GM12878 (cell line): ENCODE data around the gene ANAPC2. TPM values are rescaled to one million over a fixed set of nuclear protein-coding genes. Genes with fewer than 3 reads are reported as not detected.

Experiments
- ATF7 ChIP-seq: fragments of 450-650 bp; IDR thresholded peaks from 2 replicates; pipeline ENCODE4 v1.6.1; 2016; ENCODE audit warnings: low read depth, mild to moderate bottlenecking
- BACH1 ChIP-seq: fragments of 450-650 bp; IDR thresholded peaks from 2 replicates; pipeline ENCODE4 v1.6.1; 2017; ENCODE audit warnings: mild to moderate bottlenecking, borderline replicate concordance
- CHD4 ChIP-seq: fragments of 200-600 bp; sonication (generic); IDR thresholded peaks from 2 replicates; pipeline ENCODE4 v1.6.1; 2016; ENCODE audit warnings: mild to moderate bottlenecking
- EGR1 ChIP-seq, 2 experiments: IDR thresholded peaks; 1 replicate in 1 of 2; 2 replicates in 1 of 2; pipeline ENCODE4 v1.6.1; 2011 to 2012; ENCODE audit warnings: low read depth in 2 of 2, low read length in 2 of 2, borderline replicate concordance in 1 of 2, mild to moderate bottlenecking in 1 of 2, moderate library complexity in 1 of 2
- IRF3 ChIP-seq: fragments of 450-650 bp; IDR thresholded peaks from 2 replicates; pipeline ENCODE4 v1.6.1; 2014; ENCODE audit warnings: mild to moderate bottlenecking
- MTA2 ChIP-seq: fragments of 450-650 bp; IDR thresholded peaks from 2 replicates; pipeline ENCODE4 v1.6.1; 2016; ENCODE audit warnings: low read depth, mild to moderate bottlenecking, moderate library complexity
- MYC ChIP-seq: IDR thresholded peaks from 2 replicates; pipeline ENCODE4 v1.6.1; 2011; ENCODE audit warnings: mild to moderate bottlenecking, low read length, moderate library complexity, inconsistent platforms; ENCODE audit not compliant: insufficient read depth, insufficient replicate concordance, insufficient read length, severe bottlenecking
- NBN ChIP-seq: fragments of 450-650 bp; IDR thresholded peaks from 2 replicates; pipeline ENCODE4 v1.6.1; 2016
- NFXL1 ChIP-seq: fragments of 450-650 bp; IDR thresholded peaks from 2 replicates; pipeline ENCODE4 v1.6.1; 2017; ENCODE audit warnings: antibody characterized with exemption, mild to moderate bottlenecking, borderline replicate concordance
- NFYA ChIP-seq: IDR thresholded peaks from 2 replicates; pipeline ENCODE4 v1.6.1; 2011; ENCODE audit warnings: low read depth, mild to moderate bottlenecking, low read length, improper control_type of control experiment, borderline replicate concordance
- PAX5 ChIP-seq: IDR thresholded peaks from 2 replicates; pipeline ENCODE4 v1.6.1; 2011; ENCODE audit warnings: low read depth, low read length, borderline replicate concordance
- SIN3A ChIP-seq: IDR thresholded peaks from 2 replicates; pipeline ENCODE4 v1.6.1; 2012; ENCODE audit warnings: low read depth, low read length, improper control_type of control experiment
- SIX5 ChIP-seq: IDR thresholded peaks from 2 replicates; pipeline ENCODE4 v1.6.1; 2011; ENCODE audit warnings: mild to moderate bottlenecking, low read depth, low read length, moderate library complexity; ENCODE audit not compliant: severe bottlenecking
- SRF ChIP-seq, 2 experiments: IDR thresholded peaks; 2 replicates each; pipeline ENCODE4 v1.6.1; 2011; ENCODE audit warnings: low read depth in 2 of 2, low read length in 2 of 2, mild to moderate bottlenecking in 1 of 2, moderate library complexity in 1 of 2
- STAT1 ChIP-seq: fragments of 450-650 bp; conservative IDR thresholded peaks from 2 replicates; pipeline ENCODE4 v1.6.1; 2014; ENCODE audit warnings: antibody characterized with exemption, mild to moderate bottlenecking
- ZBTB33 ChIP-seq: fragments of 450-650 bp; IDR thresholded peaks from 2 replicates; pipeline ENCODE4 v1.6.1; 2017; ENCODE audit warnings: mild to moderate bottlenecking
- ZNF592 ChIP-seq: fragments of 450-650 bp; IDR thresholded peaks from 2 replicates; pipeline ENCODE4 v1.6.1; 2017; ENCODE audit warnings: mild to moderate bottlenecking, moderate library complexity
- polyA plus RNA-seq, 11 experiments: library from polyadenylated mRNA; depleted of rRNA in 4 of 11; unstranded in 6 of 11; stranded (reverse) in 5 of 11; fragments of >200 nt; fragmentation: Nextera tagmentation in 4 of 11; fragmentation: Illumina TruSeq in 1 of 11; extraction: Ambion mirVana in 4 of 11; extraction: Trizol in 1 of 11; gene quantifications; 1 replicate in 1 of 11; 2 replicates in 10 of 11; pipeline versions ENCODE4 v1.2.1 to v1.2.3, GENCODE V29; 2011 to 2016; ENCODE audit warnings: inconsistent platforms in 2 of 11, missing spikeins in 2 of 11, low read depth in 1 of 11
- total RNA-seq, 4 experiments: library from RNA; depleted of rRNA in 3 of 4; stranded (reverse); fragments of >200 nt in 3 of 4; fragmentation: Illumina TruSeq in 1 of 4; extraction: Trizol in 1 of 4; gene quantifications; 2 replicates each; pipeline versions ENCODE4 v1.2.1 to v1.2.3, GENCODE V29; 2013 to 2021

Gene ANAPC2
- total and polyA plus RNA-seq, 10 of the 15 experiments (the other 5 are each of a cell fraction or from before 2014, with no cell fraction given), result 0.03 to 65.2 (median 20.5) TPM

- no peak for TF ChIP-seq ZBTB33
- TF ChIP-seq NFYA, result no peak
- 0 out of 2 replicates have a peak, but pooled peaks have one; percentile 54 for TF ChIP-seq NFXL1
- peak; percentile 95 for TF ChIP-seq IRF3
- no peak for TF ChIP-seq STAT1
- TF ChIP-seq NBN, result no peak
- peak in 1 of 2 experiments; percentile 23; a peak in 1 of 3 replicates for TF ChIP-seq EGR1 (IDR thresholded peaks at IDR 0.05; ENCODE audit: borderline replicate concordance in 1 of 2, low read depth in 2 of 2, low read length in 2 of 2)
- no peak for TF ChIP-seq ATF7
- no peak for TF ChIP-seq MTA2
- peak; percentile 92 for TF ChIP-seq PAX5
- no peak for TF ChIP-seq SRF (IDR thresholded peaks at IDR 0.05; ENCODE audit: low read depth in 2 of 2, low read length in 2 of 2)
- TF ChIP-seq SIX5, result no peak
- peak; percentile 54; the same call in 1 of the 2 replicates for TF ChIP-seq SIN3A
- TF ChIP-seq CHD4, result no peak
- no peak for TF ChIP-seq ZNF592
- TF ChIP-seq BACH1, result peak; percentile 84
- no peak for TF ChIP-seq MYC
Measured at GRCh38 chr9:137200311-137201204, 12.2 kb upstream of the ANAPC2 start, which contains the start of gene TPRN (continued).
